ENCODE results near the gene SOCS6. TPM values are rescaled to one million over a fixed set of nuclear protein-coding genes. Genes with fewer than 3 reads are reported as not detected.
"Not testable (repeated sequence)": the region's sequence is repeated elsewhere in the genome, so short reads cannot be mapped to it uniquely, and the experiment has no call there.

SOCS6 gene
- polyA plus RNA-seq, 3 donors: 4.8 to 6.1 (median 4.8) TPM

DNA sequence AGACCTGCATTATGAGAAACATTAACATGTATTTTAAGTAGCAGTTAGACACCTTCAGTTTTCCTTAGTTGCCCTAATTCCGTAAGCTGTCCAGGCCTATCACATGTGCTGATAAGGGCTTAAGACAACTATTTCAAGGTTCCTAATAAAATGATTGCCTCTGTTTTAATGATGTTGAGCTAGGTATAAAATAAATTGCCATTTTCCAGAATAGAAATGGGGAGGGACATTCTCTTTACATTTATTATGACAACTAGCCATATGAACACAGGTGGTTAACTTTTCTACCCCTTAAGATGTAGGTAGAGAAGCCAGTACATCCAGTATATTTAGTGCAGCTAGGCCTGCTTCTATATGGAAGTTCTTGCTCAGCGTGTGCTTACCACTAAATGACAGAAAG lies 65.9 kb downstream of the SOCS6 start:
- no peak for DNase-seq
- Histone ChIP-seq H2AFZ (ENCODE audit: insufficient read depth, low read depth, low read length, poor library complexity, severe bottlenecking) (no peak overlapping the region), H3K4me1 (ENCODE audit: control insufficient read depth in 1 of 2, insufficient read depth in 2 of 2, low read length in 2 of 2) (no peaks in the 10 kb centered on the region), H3K27ac (ENCODE audit: low read depth in 1 of 2, low read length in 2 of 2) (no peak overlapping the region), H3K9me3 (replicated peaks in 1 of 2; ENCODE audit: control insufficient read depth in 1 of 2, insufficient read depth in 1 of 2, low read length in 2 of 2) (no peaks in the 10 kb centered on the region), H4K20me1 (ENCODE audit: insufficient read depth, low read length) (no peaks in the 10 kb centered on the region), H3K4me2 (replicated peaks; ENCODE audit: extremely low read depth, low read length, poor library complexity, severe bottlenecking) (no peak overlapping the region), H3K4me3 (replicated peaks in 1 of 3; ENCODE audit: low read depth in 2 of 3, low read length in 3 of 3) (no peak overlapping the region), H3K27me3 (ENCODE audit: control insufficient read depth in 2 of 2, insufficient read depth in 2 of 2, low read length in 2 of 2) (no peaks in the 10 kb centered on the region), H3K9ac (ENCODE audit: insufficient read depth, low read length, poor library complexity, severe bottlenecking) (no peak overlapping the region), H3K79me2 (ENCODE audit: insufficient read depth, low read length) (no peaks in the 10 kb centered on the region), H3K36me3 (replicated peaks in 1 of 2; ENCODE audit: control insufficient read depth in 1 of 2, insufficient read depth in 2 of 2, low read length in 2 of 2) (no peaks in the 10 kb centered on the region)
- Mint-ChIP-seq H3K9me3 (peaks cover 2 to 16% (median 6%) of the 10 kb centered on the region in 7 donors), H3K27ac (no peak overlapping the region), H3K27me3 (ENCODE audit: low read depth in 3 of 3) (no peaks in the 10 kb centered on the region), H3K36me3 (no peaks in the 10 kb centered on the region), H3K4me3 (no peak overlapping the region), H3K4me1 (no peaks in the 10 kb centered on the region)
- TF ChIP-seq, protein P1, sequence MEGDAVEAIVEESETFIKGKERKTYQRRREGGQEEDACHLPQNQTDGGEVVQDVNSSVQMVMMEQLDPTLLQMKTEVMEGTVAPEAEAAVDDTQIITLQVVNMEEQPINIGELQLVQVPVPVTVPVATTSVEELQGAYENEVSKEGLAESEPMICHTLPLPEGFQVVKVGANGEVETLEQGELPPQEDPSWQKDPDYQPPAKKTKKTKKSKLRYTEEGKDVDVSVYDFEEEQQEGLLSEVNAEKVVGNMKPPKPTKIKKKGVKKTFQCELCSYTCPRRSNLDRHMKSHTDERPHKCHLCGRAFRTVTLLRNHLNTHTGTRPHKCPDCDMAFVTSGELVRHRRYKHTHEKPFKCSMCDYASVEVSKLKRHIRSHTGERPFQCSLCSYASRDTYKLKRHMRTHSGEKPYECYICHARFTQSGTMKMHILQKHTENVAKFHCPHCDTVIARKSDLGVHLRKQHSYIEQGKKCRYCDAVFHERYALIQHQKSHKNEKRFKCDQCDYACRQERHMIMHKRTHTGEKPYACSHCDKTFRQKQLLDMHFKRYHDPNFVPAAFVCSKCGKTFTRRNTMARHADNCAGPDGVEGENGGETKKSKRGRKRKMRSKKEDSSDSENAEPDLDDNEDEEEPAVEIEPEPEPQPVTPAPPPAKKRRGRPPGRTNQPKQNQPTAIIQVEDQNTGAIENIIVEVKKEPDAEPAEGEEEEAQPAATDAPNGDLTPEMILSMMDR (IDR thresholded peaks at IDR 0.05): no peak
- 60% methylated on average over 1 of the region's 2 CpGs for WGBS (ENCODE audit: insufficient coverage)
- intact Hi-C loops (cut with micrococcal nuclease): no loop called here

DNA sequence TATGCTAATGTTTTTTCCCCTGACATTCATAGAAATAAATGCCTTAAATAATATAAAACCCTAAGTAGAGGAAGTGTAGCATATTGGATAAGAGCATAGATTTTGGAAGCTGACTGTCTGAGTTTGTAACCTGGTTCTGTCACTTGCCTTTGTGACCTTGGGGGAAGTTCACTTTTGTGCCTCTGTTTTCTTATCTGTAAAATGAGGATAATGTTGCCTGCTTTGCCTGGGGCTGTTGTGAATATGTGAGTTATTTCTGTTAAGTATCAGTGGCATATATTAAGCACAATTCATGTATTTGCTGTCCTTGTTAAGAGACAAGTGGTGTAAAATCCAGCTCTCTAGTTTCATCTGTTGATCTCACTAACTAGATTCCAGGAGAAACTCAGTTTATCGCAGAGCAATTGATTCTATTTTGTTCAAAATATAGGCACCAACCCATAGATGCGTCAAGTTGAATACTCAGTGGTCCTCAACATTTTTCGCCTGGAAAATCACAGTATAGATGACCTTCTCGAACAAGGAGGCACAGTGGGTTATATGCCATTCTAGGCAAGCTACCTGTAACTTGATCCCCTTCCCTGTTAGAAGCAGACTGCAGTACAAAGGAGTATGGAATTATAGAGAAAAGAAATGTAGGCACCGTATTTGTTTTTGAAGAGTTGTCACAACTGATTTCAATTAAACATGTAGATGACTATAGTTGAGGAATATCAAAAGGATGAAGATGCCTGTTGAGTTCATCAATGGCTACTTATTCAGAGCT lies 67.0 kb downstream of the SOCS6 start:
- WGBS (ENCODE audit: insufficient coverage): 100% methylated on average over 2 of the region's 5 CpGs
- no peak overlapping the region for H3K4me2 ChIP-seq (replicated peaks; ENCODE audit: extremely low read depth, low read length, poor library complexity, severe bottlenecking)
- Mint-ChIP-seq H3K27ac (no peak overlapping the region), H3K4me1 (no peaks in the 10 kb centered on the region), H3K36me3 (no peaks in the 10 kb centered on the region), H3K4me3 (no peak overlapping the region), H3K27me3 (ENCODE audit: low read depth in 3 of 3) (no peaks in the 10 kb centered on the region), H3K9me3 (peaks cover 2 to 15% (median 6%) of the 10 kb centered on the region in 7 donors)
- no peak overlapping the region for H3K9ac ChIP-seq (ENCODE audit: insufficient read depth, low read length, poor library complexity, severe bottlenecking)
- DNase-seq: no peak
- H3K4me1 ChIP-seq (ENCODE audit: control insufficient read depth in 1 of 2, insufficient read depth in 2 of 2, low read length in 2 of 2): no peaks in the 10 kb centered on the region
- H3K27me3 ChIP-seq (ENCODE audit: control insufficient read depth in 2 of 2, insufficient read depth in 2 of 2, low read length in 2 of 2): no peaks in the 10 kb centered on the region
- H2AFZ ChIP-seq (ENCODE audit: insufficient read depth, low read depth, low read length, poor library complexity, severe bottlenecking): no peak overlapping the region
- TF ChIP-seq, protein P1 (IDR thresholded peaks at IDR 0.05): no peak
- H3K79me2 ChIP-seq (ENCODE audit: insufficient read depth, low read length): no peaks in the 10 kb centered on the region
- H4K20me1 ChIP-seq (ENCODE audit: insufficient read depth, low read length): no peaks in the 10 kb centered on the region
- H3K4me3 ChIP-seq (replicated peaks in 1 of 3; ENCODE audit: low read depth in 2 of 3, low read length in 3 of 3): no peak overlapping the region
- no peak overlapping the region for H3K27ac ChIP-seq (ENCODE audit: low read depth in 1 of 2, low read length in 2 of 2)
- no peaks in the 10 kb centered on the region for H3K9me3 ChIP-seq (replicated peaks in 1 of 2; ENCODE audit: control insufficient read depth in 1 of 2, insufficient read depth in 1 of 2, low read length in 2 of 2)
- intact Hi-C loops (cut with micrococcal nuclease): no loop called here
- H3K36me3 ChIP-seq (replicated peaks in 1 of 2; ENCODE audit: control insufficient read depth in 1 of 2, insufficient read depth in 2 of 2, low read length in 2 of 2): no peaks in the 10 kb centered on the region

DNA sequence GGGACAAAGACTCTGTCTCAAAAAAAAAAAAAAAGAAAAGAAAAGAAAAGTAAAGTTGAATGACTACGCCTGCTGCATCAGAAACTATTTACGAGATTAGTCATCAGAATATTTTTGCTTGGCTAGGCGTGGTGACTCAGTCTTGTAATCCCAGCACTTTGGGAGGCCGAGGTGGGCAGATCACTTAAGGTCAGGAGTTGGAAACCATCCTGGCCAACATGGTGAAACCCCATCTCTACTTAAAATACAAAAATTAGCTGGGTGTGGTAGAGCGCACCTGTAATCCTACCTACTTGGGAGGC lies 69.2 kb downstream of the SOCS6 start:
- H3K4me2 ChIP-seq (replicated peaks; ENCODE audit: extremely low read depth, low read length, poor library complexity, severe bottlenecking); H3K4me1 ChIP-seq (ENCODE audit: control insufficient read depth in 1 of 2, insufficient read depth in 2 of 2, low read length in 2 of 2); H3K4me3 ChIP-seq (replicated peaks in 1 of 3; ENCODE audit: low read depth in 2 of 3, low read length in 3 of 3); H3K27me3 ChIP-seq (ENCODE audit: control insufficient read depth in 2 of 2, insufficient read depth in 2 of 2, low read length in 2 of 2); H3K36me3 ChIP-seq (replicated peaks in 1 of 2; ENCODE audit: control insufficient read depth in 1 of 2, insufficient read depth in 2 of 2, low read length in 2 of 2); H3K27ac ChIP-seq (ENCODE audit: low read depth in 1 of 2, low read length in 2 of 2); intact Hi-C loops (cut with micrococcal nuclease); H3K27ac Mint-ChIP-seq; H4K20me1 ChIP-seq (ENCODE audit: insufficient read depth, low read length); H3K9me3 ChIP-seq (replicated peaks in 1 of 2; ENCODE audit: control insufficient read depth in 1 of 2, insufficient read depth in 1 of 2, low read length in 2 of 2); H3K9ac ChIP-seq (ENCODE audit: insufficient read depth, low read length, poor library complexity, severe bottlenecking); H3K4me3 Mint-ChIP-seq; H3K4me1 Mint-ChIP-seq; H3K79me2 ChIP-seq (ENCODE audit: insufficient read depth, low read length); H3K36me3 Mint-ChIP-seq; H3K27me3 Mint-ChIP-seq (ENCODE audit: low read depth in 3 of 3); H2AFZ ChIP-seq (ENCODE audit: insufficient read depth, low read depth, low read length, poor library complexity, severe bottlenecking); DNase-seq: not testable (repeated sequence)
- WGBS (ENCODE audit: insufficient coverage): 94% methylated on average over 4 of the region's 5 CpGs
- H3K9me3 Mint-ChIP-seq: peaks cover 0 to 11% (median 4%) of the 10 kb centered on the region in 7 donors
